ENCODE results near the gene RPTOR. TPM values are rescaled to one million over a fixed set of nuclear protein-coding genes. Genes with fewer than 3 reads are reported as not detected.

Gene RPTOR
- total RNA-seq, 1 experiment from 2014 or later, result 66.7 TPM

GRCh38 chr17:80878876-80879722, 334.5 kb downstream of the RPTOR start:
- intact Hi-C loops (cut with micrococcal nuclease; ENCODE audit: unreplicated experiment), result no loop called here
- Mint-ChIP-seq H3K4me1 (ENCODE audit: low read depth, unreplicated experiment) (no peaks in the 10 kb centered on the region), H3K27ac (ENCODE audit: unreplicated experiment) (no peak overlapping the region), H3K27me3 (ENCODE audit: insufficient read depth, unreplicated experiment) (no peaks in the 10 kb centered on the region), H3K4me3 (ENCODE audit: unreplicated experiment) (no peak overlapping the region), H3K9me3 (ENCODE audit: unreplicated experiment) (no peaks in the 10 kb centered on the region), H3K36me3 (ENCODE audit: insufficient read depth, unreplicated experiment) (peaks cover 22% of the 10 kb centered on the region)
- no peak for DNase-seq
- CTCF ChIA-PET, result no interaction called here
- Histone ChIP-seq H3K27me3 (replicated peaks; ENCODE audit: control insufficient read depth, insufficient read depth, low read length) (no peaks in the 10 kb centered on the region), H3K9me3 (no peaks in the 10 kb centered on the region), H3K36me3 (ENCODE audit: control insufficient read depth, insufficient read depth, low read length) (peaks cover 1% of the 10 kb centered on the region; the same call in 1 of the 2 replicates), H3K4me3 (ENCODE audit: low read depth, low read length) (no peak overlapping the region), H3K4me1 (no peaks in the 10 kb centered on the region)
- no peak for TF ChIP-seq CTCF (IDR thresholded peaks at IDR 0.05; ENCODE audit: insufficient read depth in 1 of 2, low read depth in 1 of 2, low read length in 1 of 2, severe bottlenecking in 1 of 2, unreplicated experiment in 1 of 2)
- POLR2A ChIA-PET, result no interaction called here
- no TSS peak for BruUV-seq (replicated peaks)

GRCh38 chr17:80879723-80880647, 335.3 kb downstream of the RPTOR start:
- Histone ChIP-seq H3K36me3 (ENCODE audit: control insufficient read depth, insufficient read depth, low read length) (peaks cover 1% of the 10 kb centered on the region; the same call in 1 of the 2 replicates), H3K4me1 (no peaks in the 10 kb centered on the region), H3K9me3 (no peaks in the 10 kb centered on the region), H3K4me3 (ENCODE audit: low read depth, low read length) (no peak overlapping the region), H3K27me3 (replicated peaks; ENCODE audit: control insufficient read depth, insufficient read depth, low read length) (no peaks in the 10 kb centered on the region)
- Mint-ChIP-seq H3K36me3 (ENCODE audit: insufficient read depth, unreplicated experiment) (peaks cover 29% of the 10 kb centered on the region), H3K9me3 (ENCODE audit: unreplicated experiment) (no peaks in the 10 kb centered on the region), H3K4me3 (ENCODE audit: unreplicated experiment) (no peak overlapping the region), H3K27ac (ENCODE audit: unreplicated experiment) (no peak overlapping the region), H3K27me3 (ENCODE audit: insufficient read depth, unreplicated experiment) (no peaks in the 10 kb centered on the region), H3K4me1 (ENCODE audit: low read depth, unreplicated experiment) (no peaks in the 10 kb centered on the region)
- no TSS peak for BruUV-seq (replicated peaks)
- TF ChIP-seq CTCF (IDR thresholded peaks at IDR 0.05; ENCODE audit: insufficient read depth in 1 of 2, low read depth in 1 of 2, low read length in 1 of 2, severe bottlenecking in 1 of 2, unreplicated experiment in 1 of 2), result no peak
- intact Hi-C loops (cut with micrococcal nuclease; ENCODE audit: unreplicated experiment), result no loop called here
- DNase-seq, result no peak
- ChIA-PET CTCF (no interaction called here), POLR2A (no interaction called here)

GRCh38 chr17:80880648-80880985, 336.0 kb downstream of the RPTOR start:
- Histone ChIP-seq H3K4me3 (ENCODE audit: low read depth, low read length) (no peak overlapping the region), H3K9me3 (no peaks in the 10 kb centered on the region), H3K27me3 (replicated peaks; ENCODE audit: control insufficient read depth, insufficient read depth, low read length) (no peaks in the 10 kb centered on the region), H3K4me1 (no peaks in the 10 kb centered on the region), H3K36me3 (ENCODE audit: control insufficient read depth, insufficient read depth, low read length) (peaks cover 1% of the 10 kb centered on the region; the same call in 1 of the 2 replicates)
- peaks cover 30% of the 10 kb centered on the region for H3K36me3 Mint-ChIP-seq (ENCODE audit: insufficient read depth, unreplicated experiment)
- H3K27me3 Mint-ChIP-seq (ENCODE audit: insufficient read depth, unreplicated experiment), result no peaks in the 10 kb centered on the region
- POLR2A ChIA-PET, result no interaction called here
- no peak overlapping the region for H3K27ac Mint-ChIP-seq (ENCODE audit: unreplicated experiment)
- H3K9me3 Mint-ChIP-seq (ENCODE audit: unreplicated experiment), result no peaks in the 10 kb centered on the region
- H3K4me1 Mint-ChIP-seq (ENCODE audit: low read depth, unreplicated experiment), result no peaks in the 10 kb centered on the region
- no TSS peak for BruUV-seq (replicated peaks)
- CTCF ChIA-PET, result no interaction called here
- intact Hi-C loops (cut with micrococcal nuclease; ENCODE audit: unreplicated experiment), result no loop called here
- no peak overlapping the region for H3K4me3 Mint-ChIP-seq (ENCODE audit: unreplicated experiment)
- TF ChIP-seq CTCF (IDR thresholded peaks at IDR 0.05; ENCODE audit: insufficient read depth in 1 of 2, low read depth in 1 of 2, low read length in 1 of 2, severe bottlenecking in 1 of 2, unreplicated experiment in 1 of 2), result no peak
- no peak for DNase-seq
